Smooth muscle cell (in vitro differentiated cells): Measurements from ENCODE around the gene CTU1. TPM values are rescaled to one million over a fixed set of nuclear protein-coding genes. Genes with fewer than 3 reads are reported as not detected.

ENCODE experiments used
- DNase-seq: peaks from one replicate; lab custom pipeline; 2025; ENCODE audit not compliant: unreplicated experiment; lab: John Stamatoyannopoulos, UW
- H2AFZ ChIP-seq: fragments of 200-600 bp; sonication (generic); 2 replicates; pipeline ENCODE4 v1.6.0; 2016; ENCODE audit warnings: antibody characterized with exemption, low read depth, mild to moderate bottlenecking
- H3F3A ChIP-seq: fragments of 200-600 bp; sonication (generic); 2 replicates; pipeline ENCODE4 v1.6.0; 2017; ENCODE audit warnings: antibody characterized with exemption, low read depth
- H3K27ac ChIP-seq: fragments of 200-600 bp; sonication (generic); 2 replicates; pipeline ENCODE4 v1.5.1; 2016; ENCODE audit warnings: low read depth, mild to moderate bottlenecking
- H3K27me3 ChIP-seq: fragments of 200-600 bp; sonication (generic); 2 replicates; pipeline ENCODE4 v1.6.1; 2016; ENCODE audit warnings: low read depth, mild to moderate bottlenecking
- H3K36me3 ChIP-seq: fragments of 200-600 bp; sonication (generic); 2 replicates; pipeline ENCODE4 v1.5.1; 2016; ENCODE audit warnings: low read depth
- H3K4me1 ChIP-seq: fragments of 200-600 bp; sonication (generic); 2 replicates; pipeline ENCODE4 v1.5.1; 2016; ENCODE audit warnings: low read depth
- H3K4me2 ChIP-seq: fragments of 200-600 bp; sonication (generic); 2 replicates; pipeline ENCODE4 v1.6.0; 2016; ENCODE audit warnings: mild to moderate bottlenecking
- H3K4me3 ChIP-seq: fragments of 200-600 bp; sonication (generic); 2 replicates; pipeline ENCODE4 v1.5.1; 2016; ENCODE audit warnings: mild to moderate bottlenecking
- H3K79me2 ChIP-seq: fragments of 200-600 bp; sonication (generic); 2 replicates; pipeline ENCODE4 v1.6.0; 2016; ENCODE audit warnings: low read depth, mild to moderate bottlenecking
- H3K9ac ChIP-seq: fragments of 200-600 bp; sonication (generic); 2 replicates; pipeline ENCODE4 v1.6.0; 2016; ENCODE audit warnings: low read depth
- H3K9me3 ChIP-seq: fragments of 200-600 bp; sonication (generic); replicated peaks from 2 replicates; pipeline ENCODE4 v1.5.1; 2016; ENCODE audit warnings: low read depth
- H4K20me1 ChIP-seq: fragments of 200-600 bp; sonication (generic); 2 replicates; pipeline ENCODE4 v1.6.0; 2016; ENCODE audit warnings: low read depth
- WGBS: methylation state at CpG from one replicate; pipeline ENCODE4 v1.1.7; 2016; ENCODE audit warnings: low lambda C conversion rate; 5-methylcytosine and 5-hydroxymethylcytosine counted together
- polyA plus RNA-seq: library from polyadenylated mRNA; unstranded; fragments of >200 nt; fragmentation: Nextera tagmentation; extraction: Ambion mirVana; gene quantifications from 2 replicates; pipeline ENCODE4 v1.2.1, GENCODE V29; 2016
- total RNA-seq: library from RNA; depleted of rRNA; stranded (reverse); fragments of >200 nt; gene quantifications from 2 replicates; pipeline ENCODE4 v1.2.3, GENCODE V29; 2014
- TF ChIP-seq, protein P1 (sequence below): fragments of 200-600 bp; sonication (generic); IDR thresholded peaks from 2 replicates; pipeline ENCODE4 v1.5.1; 2017; ENCODE audit warnings: borderline replicate concordance, mild to moderate bottlenecking, antibody characterized with exemption; ENCODE audit not compliant: insufficient read depth, poor library complexity, severe bottlenecking

CTU1 gene
- total and polyA plus RNA-seq, 2 experiments from 2014 or later = 4.7 to 9.8 TPM

GRCh38 chr19:51135004-51135403, 26.8 kb upstream of the CTU1 start:
- Histone ChIP-seq H3K9me3 (no peaks in the 10 kb centered on the region), H3K79me2 (no peaks in the 10 kb centered on the region), H3K4me2 (no peak overlapping the region), H3F3A (no peaks in the 10 kb centered on the region), H3K9ac (no peak overlapping the region), H3K27ac (no peak overlapping the region), H4K20me1 (no peaks in the 10 kb centered on the region), H3K36me3 (no peaks in the 10 kb centered on the region), H3K27me3 (no peaks in the 10 kb centered on the region), H3K4me3 (no peak overlapping the region), H2AFZ (no peak overlapping the region), H3K4me1 (no peaks in the 10 kb centered on the region)
- 87% methylated on average over 5 of the region's 5 CpGs for WGBS
- TF ChIP-seq, protein P1, sequence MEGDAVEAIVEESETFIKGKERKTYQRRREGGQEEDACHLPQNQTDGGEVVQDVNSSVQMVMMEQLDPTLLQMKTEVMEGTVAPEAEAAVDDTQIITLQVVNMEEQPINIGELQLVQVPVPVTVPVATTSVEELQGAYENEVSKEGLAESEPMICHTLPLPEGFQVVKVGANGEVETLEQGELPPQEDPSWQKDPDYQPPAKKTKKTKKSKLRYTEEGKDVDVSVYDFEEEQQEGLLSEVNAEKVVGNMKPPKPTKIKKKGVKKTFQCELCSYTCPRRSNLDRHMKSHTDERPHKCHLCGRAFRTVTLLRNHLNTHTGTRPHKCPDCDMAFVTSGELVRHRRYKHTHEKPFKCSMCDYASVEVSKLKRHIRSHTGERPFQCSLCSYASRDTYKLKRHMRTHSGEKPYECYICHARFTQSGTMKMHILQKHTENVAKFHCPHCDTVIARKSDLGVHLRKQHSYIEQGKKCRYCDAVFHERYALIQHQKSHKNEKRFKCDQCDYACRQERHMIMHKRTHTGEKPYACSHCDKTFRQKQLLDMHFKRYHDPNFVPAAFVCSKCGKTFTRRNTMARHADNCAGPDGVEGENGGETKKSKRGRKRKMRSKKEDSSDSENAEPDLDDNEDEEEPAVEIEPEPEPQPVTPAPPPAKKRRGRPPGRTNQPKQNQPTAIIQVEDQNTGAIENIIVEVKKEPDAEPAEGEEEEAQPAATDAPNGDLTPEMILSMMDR = no peak
- no peak for DNase-seq

DNA sequence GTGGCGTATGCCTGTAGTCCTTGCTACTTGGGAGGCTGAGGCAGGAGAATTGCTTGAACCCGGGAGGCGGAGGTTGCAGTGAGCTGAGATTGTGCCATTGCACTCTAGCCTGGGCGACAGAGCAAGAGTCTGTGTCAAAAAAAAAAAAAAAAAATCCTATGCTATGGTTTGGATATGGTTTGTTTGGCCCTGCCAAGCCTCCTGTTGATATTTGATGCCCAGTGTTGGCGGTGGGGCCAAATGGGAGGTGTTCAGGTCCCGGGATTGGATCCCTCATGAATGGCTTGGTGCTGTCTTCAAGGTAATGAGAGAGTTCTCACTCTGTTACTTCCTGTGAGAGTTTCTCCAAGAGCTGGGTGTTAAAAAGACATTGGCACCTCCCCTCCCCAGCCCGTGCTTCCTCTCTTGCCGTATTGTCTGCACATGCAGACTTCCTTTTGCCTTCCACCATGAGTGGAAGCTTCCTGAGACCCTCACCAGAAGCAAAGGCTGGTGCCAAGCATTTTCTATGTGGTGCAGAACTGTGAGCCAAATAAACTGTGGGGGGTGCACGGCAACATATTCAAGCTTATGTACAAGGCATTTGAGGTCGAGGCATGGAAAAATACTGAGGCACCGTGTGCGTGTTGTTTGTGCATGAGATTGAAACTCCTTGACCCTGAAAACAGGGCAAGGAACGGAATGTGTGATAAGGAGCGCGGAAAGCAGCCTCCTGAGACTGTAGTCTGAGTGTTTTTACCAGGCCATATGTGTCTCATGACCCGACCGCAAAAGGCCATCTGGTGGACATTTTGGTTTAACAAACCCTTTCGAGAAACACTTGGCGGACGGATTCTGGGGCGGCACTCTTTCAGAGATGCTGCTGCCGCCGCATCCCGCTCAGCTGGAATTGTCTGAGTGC, 23.8 kb upstream of the CTU1 start:
- no peaks in the 10 kb centered on the region for H4K20me1 ChIP-seq
- H3K36me3 ChIP-seq = no peaks in the 10 kb centered on the region
- no peaks in the 10 kb centered on the region for H3F3A ChIP-seq
- H3K4me1 ChIP-seq = no peaks in the 10 kb centered on the region
- H3K4me3 ChIP-seq = no peak overlapping the region
- H3K79me2 ChIP-seq = no peaks in the 10 kb centered on the region
- no peak overlapping the region for H3K9ac ChIP-seq
- H3K27ac ChIP-seq = no peak overlapping the region
- 71% methylated on average over 24 of the region's 24 CpGs for WGBS
- H3K4me2 ChIP-seq = no peak overlapping the region
- TF ChIP-seq, protein P1 = no peak
- H2AFZ ChIP-seq = no peak overlapping the region
- DNase-seq = no peak
- no peaks in the 10 kb centered on the region for H3K9me3 ChIP-seq
- H3K27me3 ChIP-seq = no peaks in the 10 kb centered on the region

DNA sequence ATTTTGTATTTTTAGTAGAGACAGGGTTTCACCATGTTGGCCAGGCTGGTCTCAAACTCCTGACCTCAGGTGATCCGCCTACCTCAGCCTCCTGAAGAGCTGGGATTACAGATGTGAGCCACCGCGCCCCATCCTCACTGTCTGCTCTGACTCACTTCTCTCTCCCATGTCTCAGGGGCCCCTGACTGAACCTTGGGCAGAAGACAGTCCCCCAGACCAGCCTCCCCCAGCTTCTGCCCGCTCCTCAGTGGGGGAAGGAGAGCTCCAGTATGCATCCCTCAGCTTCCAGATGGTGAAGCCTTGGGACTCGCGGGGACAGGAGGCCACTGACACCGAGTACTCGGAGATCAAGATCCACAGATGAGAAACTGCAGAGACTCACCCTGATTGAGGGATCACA, 21.5 kb upstream of the CTU1 start:
- Histone ChIP-seq H3K4me1 (no peaks in the 10 kb centered on the region), H4K20me1 (no peaks in the 10 kb centered on the region), H3K27ac (no peak overlapping the region), H2AFZ (no peak overlapping the region), H3K27me3 (no peaks in the 10 kb centered on the region), H3F3A (no peaks in the 10 kb centered on the region), H3K79me2 (no peaks in the 10 kb centered on the region), H3K36me3 (no peaks in the 10 kb centered on the region), H3K4me2 (no peak overlapping the region), H3K9ac (no peak overlapping the region), H3K4me3 (no peak overlapping the region), H3K9me3 (no peaks in the 10 kb centered on the region)
- no peak for DNase-seq
- TF ChIP-seq, protein P1 = no peak
- WGBS = 62% methylated on average over 8 of the region's 8 CpGs

DNA sequence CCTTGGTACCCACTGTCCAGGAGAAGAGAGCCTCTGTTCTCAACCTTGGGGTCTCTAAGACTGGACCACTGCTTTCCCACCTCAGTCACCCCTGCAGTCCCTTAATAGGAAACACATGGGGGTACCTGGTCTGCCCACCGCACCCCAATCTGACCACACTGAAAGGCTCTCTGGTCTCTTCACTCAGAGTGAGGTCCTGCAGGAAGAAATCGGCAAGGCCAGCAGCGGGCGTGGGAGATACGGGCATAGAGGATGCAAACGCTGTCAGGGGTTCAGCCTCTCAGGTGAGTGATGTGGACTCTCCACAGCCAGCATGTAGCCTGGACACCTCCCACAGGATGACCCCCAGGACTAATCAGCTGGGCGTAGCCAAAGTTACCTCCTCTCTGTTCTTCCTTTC, 20.0 kb upstream of the CTU1 start:
- Histone ChIP-seq H2AFZ (no peak overlapping the region), H4K20me1 (no peaks in the 10 kb centered on the region), H3K4me3 (no peak overlapping the region), H3K4me2 (peak overlapping the region; percentile 64), H3K4me1 (no peaks in the 10 kb centered on the region), H3K27me3 (no peaks in the 10 kb centered on the region), H3F3A (no peaks in the 10 kb centered on the region), H3K9me3 (no peaks in the 10 kb centered on the region), H3K36me3 (no peaks in the 10 kb centered on the region), H3K79me2 (no peaks in the 10 kb centered on the region), H3K27ac (no peak overlapping the region), H3K9ac (no peak overlapping the region)
- TF ChIP-seq, protein P1 = no peak
- WGBS = 96% methylated on average over 7 of the region's 7 CpGs
- no peak for DNase-seq
